DMS79 treated with DMSO at 0.1 percent for 48 hours (cell line): ENCODE measurements around the gene LRMDA.

Experiments
- DNase-seq: peaks from one replicate; lab custom pipeline; 2025; lab: John Stamatoyannopoulos, UW

LRMDA gene

DNA sequence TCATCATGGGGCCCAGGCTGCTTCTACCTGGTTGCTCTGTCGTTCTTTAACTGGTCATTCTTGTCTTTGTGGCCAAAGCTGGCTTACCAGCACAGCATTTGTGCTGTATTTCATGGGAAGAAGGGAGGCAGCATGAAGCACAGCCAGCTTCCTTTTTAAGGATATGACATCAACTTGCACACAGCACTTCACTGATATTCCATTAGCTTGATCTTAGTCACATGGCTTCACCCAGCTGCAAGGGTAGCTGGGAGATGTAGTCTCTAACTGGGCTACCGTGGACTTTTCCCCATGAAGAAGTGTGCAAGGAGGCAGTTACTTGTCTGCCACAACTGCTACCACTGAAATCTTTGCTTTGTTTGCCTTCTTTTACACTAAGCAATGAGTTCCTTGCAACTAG is 525.2 kb downstream of the LRMDA start:
- no peak for DNase-seq

DNA sequence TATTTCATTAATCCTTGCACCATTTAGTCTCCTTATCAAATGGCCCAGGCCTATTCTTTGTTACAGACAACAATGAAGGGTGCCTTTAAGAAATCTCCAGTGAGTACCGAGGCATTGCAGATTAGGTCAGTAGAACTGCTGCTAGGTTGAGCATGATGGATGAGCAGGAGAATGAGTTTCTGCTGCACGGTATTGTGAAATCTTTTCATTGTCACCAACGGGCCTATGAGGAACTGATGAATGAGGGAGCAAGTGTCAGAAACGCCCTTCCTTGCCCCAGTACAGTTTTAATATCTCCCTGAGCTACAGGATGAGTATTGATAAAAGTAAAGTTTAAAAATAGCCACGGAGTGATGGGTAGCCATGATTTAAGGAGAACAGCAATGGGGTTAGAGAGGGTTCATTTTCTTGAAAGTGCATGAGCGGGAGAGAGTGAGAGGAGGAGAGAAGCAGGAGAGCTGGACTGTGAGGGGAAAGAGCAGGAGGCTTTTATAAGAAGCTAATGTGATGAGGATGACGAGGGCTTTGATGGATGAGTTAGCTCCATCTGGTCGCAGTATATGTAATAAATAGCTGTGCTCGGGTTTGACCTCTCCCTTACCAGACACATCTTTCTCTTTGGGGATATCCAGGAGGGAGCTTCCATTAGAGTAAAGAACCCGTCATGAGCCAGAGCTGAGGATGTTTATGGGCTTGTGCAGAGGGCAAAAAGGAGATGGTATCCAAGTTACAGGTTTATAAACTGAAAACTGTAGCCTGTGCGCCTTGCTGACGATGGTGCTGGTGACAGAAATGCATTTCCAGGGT is 526.1 kb downstream of the LRMDA start:
- DNase-seq: no peak

DNA sequence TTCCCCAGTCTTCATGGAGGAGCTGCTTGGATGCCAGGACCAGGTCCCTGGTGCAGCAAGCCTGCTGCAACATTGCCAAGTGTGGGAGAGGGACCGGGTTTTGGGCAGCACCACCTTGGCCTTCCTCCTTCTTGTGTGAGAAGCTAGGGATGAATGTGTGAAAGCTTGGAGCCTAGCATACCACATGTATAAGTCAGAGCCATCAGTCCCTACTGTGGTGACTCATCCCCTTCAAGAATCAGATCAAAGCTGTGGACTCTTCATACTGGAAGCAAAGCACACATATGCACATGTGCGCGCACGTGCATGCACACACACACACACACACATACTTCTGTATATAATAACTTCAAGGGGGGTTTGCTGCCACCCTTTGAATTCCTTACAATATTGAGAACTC is 527.8 kb downstream of the LRMDA start:
- DNase-seq: no peak

DNA sequence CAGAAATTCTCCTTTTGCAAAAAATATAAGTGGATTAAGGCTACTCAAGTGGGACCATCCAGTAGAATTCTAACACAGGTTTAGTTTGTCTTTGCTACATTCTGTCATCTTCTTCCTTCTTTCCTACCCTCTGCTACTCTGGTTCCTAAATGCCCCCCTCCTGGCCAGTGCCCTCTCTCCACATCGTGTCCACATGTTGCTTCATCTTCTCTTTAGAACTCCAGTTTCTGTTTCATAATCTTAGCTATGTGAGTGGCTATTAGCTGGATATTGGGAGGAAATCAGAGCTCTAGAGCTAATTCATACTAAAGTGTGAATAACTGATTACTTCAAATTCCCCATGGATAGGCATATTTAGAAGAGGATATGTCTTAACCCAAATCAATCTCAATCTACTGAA is 528.5 kb downstream of the LRMDA start:
- no peak for DNase-seq

DNA sequence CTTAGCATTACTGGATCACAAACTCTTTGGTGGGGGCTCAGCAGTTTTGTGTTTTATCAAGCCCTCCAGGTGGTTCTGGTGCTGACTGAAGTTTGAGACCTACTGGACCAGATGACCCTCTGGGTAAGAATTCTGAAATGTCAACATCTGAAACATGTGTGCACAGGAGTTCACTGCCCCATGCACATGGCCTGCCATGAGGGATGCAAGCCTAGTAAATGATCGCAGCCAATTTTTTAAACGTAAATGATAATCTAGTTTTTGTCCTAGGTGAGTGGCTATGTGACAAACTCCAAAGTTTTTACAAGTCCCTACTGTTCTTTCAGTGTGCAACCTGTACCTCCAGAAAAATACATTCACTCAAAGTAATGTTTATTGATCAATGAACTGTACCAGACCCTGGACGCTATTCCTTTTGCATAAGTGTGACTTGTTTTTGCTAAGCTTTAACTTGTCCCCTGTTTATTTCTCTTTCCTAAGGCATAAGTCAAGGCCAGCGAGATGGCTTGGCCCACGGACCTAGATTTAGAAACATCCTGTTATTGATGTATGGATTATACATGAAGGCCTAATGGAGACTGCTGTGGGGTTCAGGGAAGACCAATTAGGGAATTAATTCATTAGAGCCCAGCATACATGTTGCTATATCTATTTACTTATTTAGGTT is 531.1 kb downstream of the LRMDA start:
- no peak for DNase-seq

DNA sequence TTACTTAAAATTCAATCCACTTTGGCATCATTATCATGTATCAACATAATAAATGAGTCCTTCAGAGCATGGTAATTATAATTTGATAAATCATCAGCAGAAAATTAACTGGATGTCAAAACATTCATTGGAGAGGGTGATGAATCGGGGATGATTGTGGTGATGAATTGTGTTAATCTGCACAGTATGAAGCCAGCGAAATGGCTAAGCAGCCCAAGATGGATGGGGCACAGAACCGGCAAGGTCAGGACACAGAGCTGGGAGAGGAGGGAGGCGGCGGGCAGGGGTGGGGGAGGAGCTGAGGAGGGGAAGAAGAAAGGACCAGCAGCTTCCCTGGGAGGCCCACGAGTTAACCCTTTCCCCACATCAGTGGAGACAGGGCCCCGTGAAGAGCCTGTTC is 536.1 kb downstream of the LRMDA start:
- DNase-seq: no peak

DNA sequence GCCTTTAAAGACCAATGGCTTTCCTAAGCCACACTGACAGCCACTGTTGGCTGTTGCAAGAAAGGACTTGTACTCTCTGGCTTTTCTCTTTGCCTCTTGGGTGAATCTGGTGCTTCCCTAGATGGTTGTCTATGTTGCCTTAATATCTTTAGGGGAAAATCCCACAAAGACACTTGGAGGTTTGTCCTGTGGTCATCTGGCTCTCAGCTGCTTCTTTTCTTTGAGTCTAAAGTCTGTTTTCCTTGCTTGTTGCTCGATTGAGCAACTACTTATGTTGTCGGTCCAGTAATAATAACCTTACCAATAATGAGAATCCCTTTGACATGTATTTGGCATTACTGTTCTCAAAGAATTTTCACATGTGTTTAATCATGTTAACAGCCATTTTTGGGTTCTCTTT is 537.6 kb downstream of the LRMDA start:
- DNase-seq: no peak

DNA sequence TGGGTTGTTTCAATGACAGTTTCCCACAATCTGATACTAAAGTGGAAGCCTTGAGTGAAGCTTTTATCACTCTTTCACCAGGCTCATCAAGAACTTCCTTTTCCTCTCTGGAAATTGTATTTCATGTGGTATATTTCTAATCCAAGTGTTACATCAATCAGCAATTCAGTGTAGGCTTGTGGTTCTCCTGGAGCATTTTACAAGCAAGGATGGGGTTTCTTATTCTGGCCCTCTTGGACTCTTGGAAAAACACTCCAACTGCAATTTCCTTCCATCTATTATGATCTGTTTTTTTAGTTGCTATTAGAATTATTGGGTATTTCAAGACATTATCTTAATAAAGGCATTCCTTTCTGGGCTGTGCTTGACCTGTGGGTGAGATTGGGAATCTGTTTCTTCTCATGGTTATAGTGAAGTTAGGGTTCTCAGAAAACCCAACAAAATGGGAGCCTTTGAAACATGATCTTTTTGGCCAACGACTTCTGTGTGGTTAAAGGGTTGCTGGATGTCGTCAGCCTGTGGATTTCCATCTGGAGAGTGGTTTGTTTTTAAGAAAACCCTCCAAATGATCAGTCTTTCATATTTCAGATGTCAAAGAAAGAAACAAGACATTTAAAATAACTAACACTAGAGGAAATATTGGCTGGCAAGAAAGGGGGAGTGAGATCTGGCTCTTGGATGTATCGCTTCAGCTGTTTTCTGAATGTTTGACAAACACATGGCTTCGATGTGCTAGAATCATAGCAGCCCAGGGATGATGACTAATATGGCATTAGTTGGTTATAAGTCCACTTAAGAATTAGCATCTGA is 540.2 kb downstream of the LRMDA start:
- DNase-seq: peak; percentile 23

DNA sequence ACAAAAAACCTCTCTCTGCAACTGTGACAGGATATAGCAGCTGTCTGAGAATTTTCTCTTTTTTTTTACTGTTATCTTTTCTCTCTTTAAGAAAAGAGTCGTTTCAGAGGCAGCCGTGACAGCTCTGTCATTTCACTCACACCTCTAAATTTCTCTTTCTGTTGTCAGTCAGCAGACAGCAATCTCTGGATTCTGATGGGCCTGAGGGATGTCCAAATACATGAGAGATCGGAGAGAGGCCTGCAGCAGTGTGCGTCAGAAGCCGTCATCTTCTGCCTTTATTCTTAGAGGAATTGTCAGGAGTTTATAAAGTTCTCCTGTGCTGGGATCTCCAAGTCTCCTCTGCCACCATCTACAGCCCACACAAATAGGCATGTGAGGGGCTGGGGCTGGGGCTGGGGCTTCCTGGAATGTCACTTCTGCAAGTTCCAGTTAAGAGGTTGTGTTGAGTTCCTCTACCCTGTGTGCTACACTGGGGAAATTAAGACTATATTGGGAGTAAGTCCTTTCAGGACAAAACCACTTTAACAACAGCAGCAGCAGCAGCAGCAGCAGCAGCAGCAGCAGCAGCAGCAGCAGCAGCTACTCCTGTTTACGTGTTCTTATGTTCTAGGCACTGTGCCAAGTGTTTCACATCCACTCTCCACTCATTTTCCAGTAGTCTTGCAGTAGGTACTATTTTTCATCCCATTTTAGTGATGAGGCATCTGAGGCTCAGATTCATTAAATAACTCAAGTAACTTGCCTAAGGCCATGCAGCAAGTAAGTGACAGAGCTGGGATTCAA is 541.3 kb downstream of the LRMDA start:
- DNase-seq: peak; percentile 11

DNA sequence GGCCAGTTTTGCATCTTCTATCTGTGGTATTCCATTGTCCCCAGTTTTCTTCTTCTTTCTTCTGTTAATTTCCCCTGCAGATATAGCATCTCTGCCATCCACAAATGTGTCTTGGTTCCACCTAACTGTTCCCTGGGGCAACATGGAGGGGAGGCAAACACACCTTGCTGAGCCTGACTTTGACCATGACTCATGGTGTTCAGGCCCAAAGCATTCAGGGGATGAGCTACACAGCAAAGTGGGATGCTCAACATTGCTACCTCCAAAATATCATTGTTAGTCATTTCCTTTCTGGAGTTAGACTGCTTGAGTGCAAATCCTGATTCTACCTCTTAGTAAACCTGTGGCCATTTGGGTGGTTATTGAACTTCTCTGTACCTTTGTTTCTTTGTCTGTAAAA is 542.7 kb downstream of the LRMDA start:
- no peak for DNase-seq

DNA sequence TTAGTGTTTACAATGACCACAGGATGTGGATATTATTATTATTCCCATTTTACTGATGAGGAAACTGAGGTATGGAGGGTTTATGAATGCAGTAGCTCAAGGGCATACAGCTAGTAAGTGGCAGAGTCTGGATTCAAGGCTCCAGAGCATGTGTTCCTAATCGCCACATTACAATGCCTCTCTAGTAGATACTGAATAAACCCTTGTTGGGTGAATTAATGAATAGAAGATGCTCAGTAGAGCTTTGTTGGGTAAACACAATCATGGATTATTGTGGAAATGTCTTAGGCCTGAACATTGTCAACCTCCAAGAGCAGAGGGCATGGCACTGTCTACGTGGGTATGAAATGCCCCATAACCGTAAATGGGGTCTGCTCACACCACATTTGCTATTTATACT is 545.3 kb downstream of the LRMDA start:
- DNase-seq: no peak

DNA sequence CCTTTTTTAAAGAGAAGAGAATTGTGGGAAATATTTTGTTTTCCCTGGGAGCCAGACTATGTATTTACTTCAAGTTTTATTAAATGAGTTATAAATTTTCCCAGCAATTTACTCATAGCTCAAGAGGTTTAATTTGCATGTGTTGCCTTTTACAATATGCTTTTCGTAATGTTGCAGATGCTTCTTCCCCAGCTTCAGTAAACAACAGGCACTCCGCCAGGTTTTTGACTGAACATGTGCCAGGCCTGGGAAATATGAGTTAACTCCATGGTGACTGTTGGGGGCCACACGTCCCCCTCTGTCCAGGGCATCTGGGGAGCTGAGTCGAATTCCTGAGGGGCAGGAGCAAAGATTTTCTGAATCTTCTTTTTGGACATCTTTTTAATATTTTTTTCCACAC is 545.7 kb downstream of the LRMDA start:
- DNase-seq: peak; percentile 4

DNA sequence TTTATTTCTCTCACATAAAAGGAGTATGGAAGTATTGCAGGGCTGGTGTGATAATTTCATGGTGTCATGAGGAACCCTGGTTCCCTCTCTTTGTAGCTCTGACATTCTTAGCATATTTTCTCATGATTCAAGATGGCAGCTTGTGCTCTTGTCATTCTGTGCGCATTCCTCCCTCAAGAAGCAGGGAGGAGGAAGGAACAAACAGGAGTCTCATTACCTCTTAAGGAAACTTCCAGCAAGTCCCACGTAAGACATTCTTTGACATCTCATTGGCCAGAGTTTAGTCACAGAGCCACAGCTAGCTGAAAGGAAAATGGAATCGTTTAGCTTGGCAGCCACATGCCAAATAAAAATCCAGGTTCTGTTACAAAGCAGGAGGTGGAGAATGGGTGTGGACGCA is 546.8 kb downstream of the LRMDA start:
- no peak for DNase-seq

DNA sequence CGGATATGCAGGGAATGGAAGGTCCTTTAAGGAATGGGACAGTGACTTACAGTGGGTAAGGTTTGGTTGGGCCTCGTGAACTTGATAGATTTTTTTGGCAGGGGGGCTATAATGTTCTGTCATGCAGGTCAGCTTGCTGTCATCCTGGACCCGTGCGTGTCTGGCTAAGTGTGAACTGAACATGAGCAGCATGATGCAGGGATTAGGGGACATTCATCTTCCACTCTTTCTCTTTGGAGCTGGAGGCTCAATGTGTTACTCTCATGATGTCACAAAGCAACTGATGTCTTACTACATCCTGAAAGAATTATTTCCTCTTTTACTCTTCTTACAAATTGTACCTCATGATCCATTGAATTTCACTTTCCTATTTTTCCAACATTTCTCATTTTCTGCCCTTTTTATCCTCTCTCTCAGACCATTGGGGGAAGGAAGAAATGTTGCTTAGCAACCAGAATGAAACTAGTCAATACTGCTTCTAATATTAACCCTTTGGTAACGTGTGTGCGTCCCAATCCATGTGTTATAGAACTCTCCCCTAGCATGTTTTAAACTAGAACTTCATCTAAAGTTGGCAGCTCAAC is 549.1 kb downstream of the LRMDA start:
- DNase-seq: no peak

DNA sequence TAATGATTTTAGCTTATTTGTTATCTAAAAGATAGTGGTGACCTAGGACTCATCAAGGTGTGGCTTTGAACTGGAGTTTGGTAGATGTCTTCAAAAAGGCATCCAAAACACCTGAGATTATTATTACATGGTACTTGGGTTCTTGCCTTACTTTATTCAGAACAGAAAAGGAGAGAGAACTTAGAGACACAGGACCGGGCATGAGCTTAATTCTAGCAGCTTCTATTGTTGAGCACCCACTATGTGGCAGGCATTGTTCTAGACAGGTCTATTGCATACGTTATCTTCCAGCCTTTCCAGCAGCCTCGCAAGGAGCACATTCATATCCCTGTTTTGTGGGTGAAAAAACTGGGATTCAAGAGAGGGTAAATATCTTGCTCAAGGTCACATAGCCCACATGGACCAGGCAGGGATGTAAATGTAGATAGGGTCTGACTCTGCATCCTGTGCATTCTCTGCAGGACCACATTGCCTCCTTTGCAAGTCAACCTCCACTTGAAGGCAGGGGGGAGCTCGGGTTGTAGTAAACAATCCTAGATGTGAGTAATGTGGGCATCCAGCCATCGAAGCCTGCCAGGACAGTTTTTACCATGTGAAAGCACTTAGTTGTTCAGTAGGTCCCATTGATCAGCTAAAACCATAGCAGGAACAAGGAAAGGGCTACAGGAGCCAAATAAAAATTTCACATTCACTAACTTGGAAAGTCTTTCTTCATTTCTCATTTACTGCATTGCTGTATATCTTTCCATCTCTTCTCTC is 551.4 kb downstream of the LRMDA start:
- no peak for DNase-seq

DNA sequence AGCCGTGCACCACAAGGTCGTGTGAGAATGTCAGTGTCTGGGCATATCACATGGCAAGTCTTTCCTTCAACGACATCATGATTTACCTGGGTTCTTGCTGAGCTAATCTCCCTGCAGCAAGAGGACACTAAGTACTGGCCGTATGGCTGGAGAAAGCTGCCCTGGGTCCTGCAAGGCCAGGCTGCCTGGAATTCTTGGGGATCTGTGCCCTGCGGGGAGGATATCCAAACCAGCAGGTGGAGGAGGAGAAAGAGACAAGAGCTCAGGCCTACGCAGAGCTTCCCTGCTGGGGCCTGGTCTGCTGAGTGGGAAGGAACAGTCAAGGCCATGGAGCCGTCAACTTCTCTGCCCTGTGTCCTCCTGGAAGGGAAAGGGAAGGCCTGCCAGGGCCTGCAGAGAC is 552.6 kb downstream of the LRMDA start:
- DNase-seq: no peak

DNA sequence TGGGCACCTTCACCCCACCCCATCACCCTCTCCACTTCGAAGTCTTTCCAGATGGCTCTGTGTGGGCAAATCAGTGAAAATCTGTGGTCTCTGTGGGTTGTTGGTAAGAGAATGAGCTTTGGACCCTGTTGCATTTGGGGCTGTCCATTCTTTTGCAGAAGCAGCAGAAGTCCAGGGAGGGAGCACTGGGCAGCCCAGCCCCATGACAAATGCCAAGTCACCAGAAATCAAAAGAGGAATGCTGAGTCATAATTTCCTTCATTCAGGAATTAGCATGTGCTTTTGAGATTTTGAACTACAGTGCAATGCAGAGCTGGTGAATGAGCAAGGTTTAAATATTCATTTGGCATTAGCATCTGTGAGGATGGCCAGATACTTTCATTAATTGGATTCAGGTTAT is 556.2 kb downstream of the LRMDA start:
- no peak for DNase-seq

DNA sequence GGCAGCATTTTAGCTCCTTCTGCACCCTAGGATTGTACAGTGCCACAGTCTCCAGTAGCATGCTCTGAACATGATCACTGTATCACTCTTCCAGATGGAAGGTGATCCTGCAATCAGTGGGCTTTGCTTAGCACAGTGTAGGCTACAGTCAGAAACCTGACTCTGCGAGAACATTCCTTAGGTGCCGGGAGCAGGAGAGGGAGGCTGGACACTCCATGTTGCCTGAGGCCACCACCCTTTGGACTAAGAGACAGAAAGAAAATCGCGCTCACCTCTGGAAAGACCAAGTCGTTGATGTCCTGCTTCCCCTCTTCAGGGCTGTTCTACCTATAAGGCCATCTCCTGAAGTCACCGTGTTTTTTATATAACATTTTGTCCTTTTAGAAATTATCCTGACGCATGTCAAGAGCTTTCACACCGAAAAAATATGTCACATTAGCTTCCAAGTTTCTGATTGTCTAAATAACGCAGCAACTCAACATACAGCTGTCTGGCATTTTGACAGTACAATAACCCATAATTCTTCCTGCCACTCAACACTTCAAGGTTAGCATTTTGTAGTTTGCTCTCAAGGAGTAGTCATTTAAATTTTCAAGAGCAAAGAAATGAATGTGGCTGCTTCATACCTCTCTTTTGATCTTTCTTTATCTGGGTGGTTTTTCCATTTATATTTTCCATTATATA is 563.1 kb downstream of the LRMDA start:
- no peak for DNase-seq

DNA sequence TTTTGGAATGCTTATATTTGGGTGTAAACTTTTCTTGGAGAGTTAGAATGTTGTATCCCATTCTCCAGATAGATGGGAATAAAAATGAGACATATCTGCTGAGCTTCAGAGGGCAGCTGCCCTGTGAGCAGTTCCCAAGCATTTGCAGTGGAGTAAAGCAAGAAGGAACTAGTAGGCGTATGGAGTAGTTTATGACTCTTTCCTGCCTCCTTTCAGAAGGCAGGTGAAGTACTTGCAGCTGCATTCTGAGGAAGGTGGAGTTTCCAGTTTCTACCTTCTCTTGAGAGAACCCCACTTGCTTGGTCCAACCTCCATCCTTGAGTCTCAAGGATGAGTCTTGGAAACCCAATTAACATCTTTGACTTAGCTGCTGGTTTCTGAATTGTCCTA is 563.6 kb downstream of the LRMDA start:
- DNase-seq: no peak

DNA sequence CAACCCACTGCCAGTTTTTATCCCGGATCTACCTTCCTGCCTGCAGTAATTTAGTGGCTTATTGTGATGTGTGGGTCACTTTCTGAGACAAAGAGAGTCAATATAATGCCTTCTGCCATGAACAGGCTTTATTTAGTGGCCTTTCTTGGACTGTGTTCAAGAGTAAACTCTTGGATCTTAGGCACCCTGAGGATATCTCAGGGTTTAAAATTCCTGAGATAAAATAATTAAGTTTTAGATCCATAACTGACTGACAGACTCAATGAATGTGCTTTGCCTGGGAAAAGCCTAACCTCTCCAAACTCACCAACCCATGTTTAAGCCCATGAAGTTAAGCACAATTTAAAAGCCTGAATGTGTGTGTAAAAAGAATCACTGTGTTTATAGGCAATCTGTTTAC is 564.3 kb downstream of the LRMDA start:
- DNase-seq: no peak
